K562 (cell line): Measurements from ENCODE around the gene MATN1. TPM values are rescaled to one million over a fixed set of nuclear protein-coding genes. Genes with fewer than 3 reads are reported as not detected.

Experiments
- CBFA2T2 ChIP-seq: fragments of 450-650 bp; conservative IDR thresholded peaks from 2 replicates; pipeline ENCODE4 v1.6.1; 2017; ENCODE audit warnings: mild to moderate bottlenecking
- ESRRB ChIP-seq: fragments of 250-450 bp; sonication (Bioruptor Pico); IDR thresholded peaks from 2 replicates; pipeline ENCODE4 v1.5.0; 2020; ENCODE audit warnings: mild to moderate bottlenecking, moderate library complexity, borderline replicate concordance
- ETS2 ChIP-seq: IDR thresholded peaks from 2 replicates; pipeline ENCODE4 v1.6.1; 2016; ENCODE audit warnings: borderline replicate concordance, missing genetic modification characterization, mild to moderate bottlenecking, moderate library complexity, missing compliant biosample characterization; ENCODE audit not compliant: poor library complexity, severe bottlenecking
- LARP7 ChIP-seq: fragments of 450-650 bp; IDR thresholded peaks from 2 replicates; pipeline ENCODE4 v1.6.1; 2016
- NONO ChIP-seq, 2 experiments: fragments of 200-400 bp in 1 of 2; fragments of 450-650 bp in 1 of 2; formaldehyde crosslinking in 1 of 2; IDR thresholded peaks; 2 replicates each; pipeline ENCODE4 v1.6.1; 2017; ENCODE audit warnings: low read depth in 2 of 2, mild to moderate bottlenecking in 2 of 2, moderate library complexity in 2 of 2, low read length in 1 of 2
- PPARD ChIP-seq: fragments of 250-450 bp; sonication (Bioruptor Pico); IDR thresholded peaks from 2 replicates; pipeline ENCODE4 v1.8.0; 2022; ENCODE audit warnings: inconsistent platforms, mild to moderate bottlenecking, moderate library complexity
- RHOXF2B ChIP-seq: fragments of 250-450 bp; sonication (Bioruptor Pico); conservative IDR thresholded peaks from 2 replicates; pipeline ENCODE4 v1.5.1; 2021
- SMARCB1 ChIP-seq: IDR thresholded peaks from 2 replicates; pipeline ENCODE4 v1.6.1; 2011; ENCODE audit warnings: improper control_type of control experiment, low read depth; ENCODE audit not compliant: insufficient read length
- ZNF431 ChIP-seq: sonication (generic); formaldehyde crosslinking; IDR thresholded peaks from 2 replicates; pipeline ENCODE4 v1.8.0; 2022; ENCODE audit warnings: mild to moderate bottlenecking, missing genetic modification reagents
- ZNF561 ChIP-seq: fragments of 450-650 bp; formaldehyde crosslinking; conservative IDR thresholded peaks from 2 replicates; pipeline ENCODE4 v1.4.0; 2020; ENCODE audit warnings: mild to moderate bottlenecking, moderate library complexity
- ZNF668 ChIP-seq: fragments of 250-450 bp; sonication (Bioruptor Pico); IDR thresholded peaks from 2 replicates; pipeline ENCODE4 v1.8.0; 2022; ENCODE audit warnings: mild to moderate bottlenecking, inconsistent platforms
- polyA plus RNA-seq, 8 experiments: library from polyadenylated mRNA; depleted of rRNA in 4 of 8; stranded (reverse) in 5 of 8; unstranded in 3 of 8; fragments of >200 nt; fragmentation: Nextera tagmentation in 2 of 8; fragmentation: Illumina TruSeq in 1 of 8; extraction: Ambion mirVana in 2 of 8; extraction: Trizol in 1 of 8; gene quantifications; 2 replicates each; pipeline versions ENCODE4 v1.2.1 to v1.2.3, GENCODE V29; 2011 to 2014; ENCODE audit warnings: inconsistent platforms in 1 of 8, missing spikeins in 1 of 8
- total RNA-seq, 7 experiments: library from RNA; depleted of rRNA in 6 of 7; stranded (reverse); fragments of >200 nt in 6 of 7; fragmentation: Illumina TruSeq in 2 of 7; extraction: Trizol in 2 of 7; gene quantifications; 2 replicates each; pipeline versions ENCODE4 v1.2.1 to v1.2.3, GENCODE V29; 2011 to 2021; ENCODE audit warnings: low replicate concordance in 1 of 7
- TF ChIP-seq, protein P1 (sequence below): fragments of 450-650 bp; formaldehyde crosslinking; IDR thresholded peaks from 2 replicates; pipeline ENCODE4 v1.4.0; 2022; ENCODE audit warnings: mild to moderate bottlenecking, moderate library complexity
- TF ChIP-seq, protein P2 (sequence below): fragments of 250-450 bp; sonication (Bioruptor Pico); IDR thresholded peaks from 2 replicates; pipeline ENCODE4 v1.4.0; 2020
- TF ChIP-seq, protein P3 (sequence below): IDR thresholded peaks from 3 replicates; pipeline ENCODE4 v1.6.1; 2011; ENCODE audit warnings: borderline replicate concordance, mild to moderate bottlenecking; ENCODE audit not compliant: insufficient read length, insufficient read depth
- TF ChIP-seq, protein P4 (sequence below): fragments of 250-450 bp; sonication (Bioruptor Pico); IDR thresholded peaks from 2 replicates; pipeline ENCODE4 v1.4.0; 2020
- TF ChIP-seq, protein P5 (sequence below): fragments of 250-450 bp; sonication (Bioruptor Pico); IDR thresholded peaks from 2 replicates; pipeline ENCODE4 v1.4.0; 2020; ENCODE audit warnings: mild to moderate bottlenecking, moderate library complexity, borderline replicate concordance

The MATN1 gene
- total and polyA plus RNA-seq, 9 of the 15 experiments (the other 6 are each of a cell fraction or from before 2014, with no cell fraction given): 0.10 to 2.3 (median 1.2) TPM

DNA sequence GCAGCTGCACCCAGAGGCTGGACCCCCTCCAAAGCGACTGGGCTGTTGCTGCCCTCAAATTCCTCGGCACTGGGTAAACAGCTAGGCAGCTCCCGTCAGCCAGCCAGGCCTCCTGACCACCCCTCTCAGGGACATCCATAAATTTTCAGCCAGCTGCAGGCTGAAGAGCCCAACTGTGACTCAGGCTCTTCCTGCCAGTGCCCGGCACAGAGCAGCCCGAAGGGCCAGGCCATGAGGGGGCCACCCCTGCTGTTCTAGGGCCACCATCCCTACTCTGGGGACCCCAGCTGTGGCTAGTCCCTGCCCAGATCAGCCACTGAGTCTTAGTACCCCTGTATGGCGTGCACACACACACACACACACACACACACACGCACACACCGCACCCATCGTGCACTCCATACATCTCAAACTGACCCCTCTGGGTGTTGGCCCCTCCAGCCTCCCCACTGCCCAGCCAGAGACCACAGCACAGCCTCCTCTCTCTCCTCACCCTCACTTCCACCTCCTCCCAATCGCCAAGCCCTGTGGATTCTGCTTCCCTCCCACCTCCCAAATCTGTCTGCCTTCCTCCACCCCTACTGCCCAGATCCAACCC lies 40.4 kb upstream of the MATN1 start (continued):
- TF ChIP-seq, protein P1, sequence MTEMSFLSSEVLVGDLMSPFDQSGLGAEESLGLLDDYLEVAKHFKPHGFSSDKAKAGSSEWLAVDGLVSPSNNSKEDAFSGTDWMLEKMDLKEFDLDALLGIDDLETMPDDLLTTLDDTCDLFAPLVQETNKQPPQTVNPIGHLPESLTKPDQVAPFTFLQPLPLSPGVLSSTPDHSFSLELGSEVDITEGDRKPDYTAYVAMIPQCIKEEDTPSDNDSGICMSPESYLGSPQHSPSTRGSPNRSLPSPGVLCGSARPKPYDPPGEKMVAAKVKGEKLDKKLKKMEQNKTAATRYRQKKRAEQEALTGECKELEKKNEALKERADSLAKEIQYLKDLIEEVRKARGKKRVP: 0 out of 2 replicates have a peak, but pooled peaks have one; percentile 25
- TF ChIP-seq, protein P2, sequence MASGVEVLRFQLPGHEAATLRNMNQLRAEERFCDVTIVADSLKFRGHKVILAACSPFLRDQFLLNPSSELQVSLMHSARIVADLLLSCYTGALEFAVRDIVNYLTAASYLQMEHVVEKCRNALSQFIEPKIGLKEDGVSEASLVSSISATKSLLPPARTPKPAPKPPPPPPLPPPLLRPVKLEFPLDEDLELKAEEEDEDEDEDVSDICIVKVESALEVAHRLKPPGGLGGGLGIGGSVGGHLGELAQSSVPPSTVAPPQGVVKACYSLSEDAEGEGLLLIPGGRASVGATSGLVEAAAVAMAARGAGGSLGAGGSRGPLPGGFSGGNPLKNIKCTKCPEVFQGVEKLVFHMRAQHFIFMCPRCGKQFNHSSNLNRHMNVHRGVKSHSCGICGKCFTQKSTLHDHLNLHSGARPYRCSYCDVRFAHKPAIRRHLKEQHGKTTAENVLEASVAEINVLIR (CRISPR knock-in tag): peak; percentile 32; the same call in 1 of the 2 replicates
- TF ChIP-seq ZNF561 (CRISPR knock-in tag): no peak
- no peak for TF ChIP-seq ETS2 (tag)
- TF ChIP-seq, protein P3, sequence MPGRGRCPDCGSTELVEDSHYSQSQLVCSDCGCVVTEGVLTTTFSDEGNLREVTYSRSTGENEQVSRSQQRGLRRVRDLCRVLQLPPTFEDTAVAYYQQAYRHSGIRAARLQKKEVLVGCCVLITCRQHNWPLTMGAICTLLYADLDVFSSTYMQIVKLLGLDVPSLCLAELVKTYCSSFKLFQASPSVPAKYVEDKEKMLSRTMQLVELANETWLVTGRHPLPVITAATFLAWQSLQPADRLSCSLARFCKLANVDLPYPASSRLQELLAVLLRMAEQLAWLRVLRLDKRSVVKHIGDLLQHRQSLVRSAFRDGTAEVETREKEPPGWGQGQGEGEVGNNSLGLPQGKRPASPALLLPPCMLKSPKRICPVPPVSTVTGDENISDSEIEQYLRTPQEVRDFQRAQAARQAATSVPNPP: no peak
- TF ChIP-seq ESRRB (CRISPR knock-in tag): no peak
- TF ChIP-seq ZNF668 (CRISPR knock-in tag): no peak
- TF ChIP-seq NONO (IDR thresholded peaks at IDR 0.05; ENCODE audit: low read depth in 2 of 2, low read length in 1 of 2): no peak
- no peak for TF ChIP-seq PPARD
- TF ChIP-seq, protein P4, sequence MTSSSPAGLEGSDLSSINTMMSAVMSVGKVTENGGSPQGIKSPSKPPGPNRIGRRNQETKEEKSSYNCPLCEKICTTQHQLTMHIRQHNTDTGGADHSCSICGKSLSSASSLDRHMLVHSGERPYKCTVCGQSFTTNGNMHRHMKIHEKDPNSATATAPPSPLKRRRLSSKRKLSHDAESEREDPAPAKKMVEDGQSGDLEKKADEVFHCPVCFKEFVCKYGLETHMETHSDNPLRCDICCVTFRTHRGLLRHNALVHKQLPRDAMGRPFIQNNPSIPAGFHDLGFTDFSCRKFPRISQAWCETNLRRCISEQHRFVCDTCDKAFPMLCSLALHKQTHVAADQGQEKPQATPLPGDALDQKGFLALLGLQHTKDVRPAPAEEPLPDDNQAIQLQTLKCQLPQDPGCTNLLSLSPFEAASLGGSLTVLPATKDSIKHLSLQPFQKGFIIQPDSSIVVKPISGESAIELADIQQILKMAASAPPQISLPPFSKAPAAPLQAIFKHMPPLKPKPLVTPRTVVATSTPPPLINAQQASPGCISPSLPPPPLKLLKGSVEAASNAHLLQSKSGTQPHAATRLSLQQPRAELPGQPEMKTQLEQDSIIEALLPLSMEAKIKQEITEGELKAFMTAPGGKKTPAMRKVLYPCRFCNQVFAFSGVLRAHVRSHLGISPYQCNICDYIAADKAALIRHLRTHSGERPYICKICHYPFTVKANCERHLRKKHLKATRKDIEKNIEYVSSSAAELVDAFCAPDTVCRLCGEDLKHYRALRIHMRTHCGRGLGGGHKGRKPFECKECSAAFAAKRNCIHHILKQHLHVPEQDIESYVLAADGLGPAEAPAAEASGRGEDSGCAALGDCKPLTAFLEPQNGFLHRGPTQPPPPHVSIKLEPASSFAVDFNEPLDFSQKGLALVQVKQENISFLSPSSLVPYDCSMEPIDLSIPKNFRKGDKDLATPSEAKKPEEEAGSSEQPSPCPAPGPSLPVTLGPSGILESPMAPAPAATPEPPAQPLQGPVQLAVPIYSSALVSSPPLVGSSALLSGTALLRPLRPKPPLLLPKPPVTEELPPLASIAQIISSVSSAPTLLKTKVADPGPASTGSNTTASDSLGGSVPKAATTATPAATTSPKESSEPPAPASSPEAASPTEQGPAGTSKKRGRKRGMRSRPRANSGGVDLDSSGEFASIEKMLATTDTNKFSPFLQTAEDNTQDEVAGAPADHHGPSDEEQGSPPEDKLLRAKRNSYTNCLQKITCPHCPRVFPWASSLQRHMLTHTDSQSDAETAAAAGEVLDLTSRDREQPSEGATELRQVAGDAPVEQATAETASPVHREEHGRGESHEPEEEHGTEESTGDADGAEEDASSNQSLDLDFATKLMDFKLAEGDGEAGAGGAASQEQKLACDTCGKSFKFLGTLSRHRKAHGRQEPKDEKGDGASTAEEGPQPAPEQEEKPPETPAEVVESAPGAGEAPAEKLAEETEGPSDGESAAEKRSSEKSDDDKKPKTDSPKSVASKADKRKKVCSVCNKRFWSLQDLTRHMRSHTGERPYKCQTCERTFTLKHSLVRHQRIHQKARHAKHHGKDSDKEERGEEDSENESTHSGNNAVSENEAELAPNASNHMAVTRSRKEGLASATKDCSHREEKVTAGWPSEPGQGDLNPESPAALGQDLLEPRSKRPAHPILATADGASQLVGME (CRISPR knock-in tag): peak; percentile 14; the same call in 1 of the 2 replicates
- TF ChIP-seq CBFA2T2: no peak
- no peak for TF ChIP-seq ZNF431
- TF ChIP-seq, protein P5, sequence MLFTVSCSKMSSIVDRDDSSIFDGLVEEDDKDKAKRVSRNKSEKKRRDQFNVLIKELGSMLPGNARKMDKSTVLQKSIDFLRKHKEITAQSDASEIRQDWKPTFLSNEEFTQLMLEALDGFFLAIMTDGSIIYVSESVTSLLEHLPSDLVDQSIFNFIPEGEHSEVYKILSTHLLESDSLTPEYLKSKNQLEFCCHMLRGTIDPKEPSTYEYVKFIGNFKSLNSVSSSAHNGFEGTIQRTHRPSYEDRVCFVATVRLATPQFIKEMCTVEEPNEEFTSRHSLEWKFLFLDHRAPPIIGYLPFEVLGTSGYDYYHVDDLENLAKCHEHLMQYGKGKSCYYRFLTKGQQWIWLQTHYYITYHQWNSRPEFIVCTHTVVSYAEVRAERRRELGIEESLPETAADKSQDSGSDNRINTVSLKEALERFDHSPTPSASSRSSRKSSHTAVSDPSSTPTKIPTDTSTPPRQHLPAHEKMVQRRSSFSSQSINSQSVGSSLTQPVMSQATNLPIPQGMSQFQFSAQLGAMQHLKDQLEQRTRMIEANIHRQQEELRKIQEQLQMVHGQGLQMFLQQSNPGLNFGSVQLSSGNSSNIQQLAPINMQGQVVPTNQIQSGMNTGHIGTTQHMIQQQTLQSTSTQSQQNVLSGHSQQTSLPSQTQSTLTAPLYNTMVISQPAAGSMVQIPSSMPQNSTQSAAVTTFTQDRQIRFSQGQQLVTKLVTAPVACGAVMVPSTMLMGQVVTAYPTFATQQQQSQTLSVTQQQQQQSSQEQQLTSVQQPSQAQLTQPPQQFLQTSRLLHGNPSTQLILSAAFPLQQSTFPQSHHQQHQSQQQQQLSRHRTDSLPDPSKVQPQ (CRISPR knock-in tag): 0 out of 2 replicates have a peak, but pooled peaks have one; percentile 51
- no peak for TF ChIP-seq RHOXF2B (CRISPR knock-in tag)
- peak; percentile 28; the same call in 1 of the 2 replicates for TF ChIP-seq LARP7
- TF ChIP-seq SMARCB1: no peak
